ENCODE measurements around the gene MAPK7.
"Not testable (repeated sequence)": the region's sequence is repeated elsewhere in the genome, so short reads cannot be mapped to it uniquely, and the experiment has no call there.

Gene MAPK7

GRCh38 chr17:19343256-19343630 lies 35.1 kb upstream of the MAPK7 start:
- DNase-seq (ENCODE audit: low spot score) = no peak

GRCh38 chr17:19343671-19344151 lies 34.6 kb upstream of the MAPK7 start:
- no peak for DNase-seq (ENCODE audit: low spot score)

DNA sequence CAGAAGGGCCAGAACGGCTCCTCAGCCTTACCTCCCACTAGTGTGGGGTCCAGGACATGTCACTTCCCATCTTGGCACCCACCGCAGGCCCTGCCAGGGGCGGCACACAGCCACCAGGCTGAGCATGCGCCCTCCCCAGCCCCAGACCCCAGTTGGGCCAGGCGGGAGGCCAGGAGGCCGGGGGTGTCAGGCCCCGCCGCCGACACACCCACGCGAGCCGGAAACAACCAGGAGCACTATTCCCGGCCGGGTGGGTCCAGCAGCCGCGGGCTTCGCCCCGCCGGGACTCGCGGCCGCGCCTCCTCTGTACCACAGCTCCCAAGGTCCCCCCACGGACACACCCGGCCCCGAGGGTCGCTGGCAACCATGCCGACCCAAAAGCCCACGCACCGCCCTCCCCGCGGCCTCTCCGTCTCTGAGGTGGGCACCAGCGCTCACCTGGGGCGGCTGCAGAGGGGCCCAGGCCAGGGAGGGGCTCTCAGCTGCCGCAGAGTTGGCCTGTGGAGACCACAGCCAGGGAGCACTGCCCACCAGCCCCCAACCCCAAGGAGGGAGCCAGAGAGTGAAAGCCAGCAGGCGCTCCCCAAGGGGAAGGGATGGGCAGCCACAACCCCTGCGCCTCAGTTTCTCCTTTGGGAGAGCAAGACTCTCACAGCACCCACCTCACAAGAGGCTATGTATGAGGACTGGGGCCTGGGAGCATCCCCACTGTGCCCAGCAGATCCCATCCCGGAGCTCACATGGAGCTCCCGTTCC lies 33.8 kb upstream of the MAPK7 start:
- no peak for DNase-seq (ENCODE audit: low spot score)

DNA sequence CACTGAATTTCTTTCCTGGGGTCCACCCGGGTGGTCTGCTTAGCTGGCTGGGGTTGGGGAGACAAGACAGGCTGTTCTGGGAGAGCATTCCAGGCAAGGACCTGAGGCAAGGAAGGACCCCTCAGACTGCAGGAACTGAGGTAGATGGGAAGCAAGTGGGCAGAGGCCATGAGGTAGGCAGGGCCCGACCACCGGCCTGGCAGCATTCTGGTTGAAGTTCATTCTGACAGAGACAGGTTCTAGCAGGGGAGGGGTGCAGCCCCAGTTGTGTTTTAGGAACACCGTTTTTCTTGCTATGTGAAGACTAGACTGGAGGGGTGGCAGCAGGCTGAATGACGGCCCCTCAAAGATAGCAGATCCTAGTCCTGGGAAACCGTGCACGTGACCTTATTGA lies 33.2 kb upstream of the MAPK7 start:
- DNase-seq (ENCODE audit: low spot score) = no peak

DNA sequence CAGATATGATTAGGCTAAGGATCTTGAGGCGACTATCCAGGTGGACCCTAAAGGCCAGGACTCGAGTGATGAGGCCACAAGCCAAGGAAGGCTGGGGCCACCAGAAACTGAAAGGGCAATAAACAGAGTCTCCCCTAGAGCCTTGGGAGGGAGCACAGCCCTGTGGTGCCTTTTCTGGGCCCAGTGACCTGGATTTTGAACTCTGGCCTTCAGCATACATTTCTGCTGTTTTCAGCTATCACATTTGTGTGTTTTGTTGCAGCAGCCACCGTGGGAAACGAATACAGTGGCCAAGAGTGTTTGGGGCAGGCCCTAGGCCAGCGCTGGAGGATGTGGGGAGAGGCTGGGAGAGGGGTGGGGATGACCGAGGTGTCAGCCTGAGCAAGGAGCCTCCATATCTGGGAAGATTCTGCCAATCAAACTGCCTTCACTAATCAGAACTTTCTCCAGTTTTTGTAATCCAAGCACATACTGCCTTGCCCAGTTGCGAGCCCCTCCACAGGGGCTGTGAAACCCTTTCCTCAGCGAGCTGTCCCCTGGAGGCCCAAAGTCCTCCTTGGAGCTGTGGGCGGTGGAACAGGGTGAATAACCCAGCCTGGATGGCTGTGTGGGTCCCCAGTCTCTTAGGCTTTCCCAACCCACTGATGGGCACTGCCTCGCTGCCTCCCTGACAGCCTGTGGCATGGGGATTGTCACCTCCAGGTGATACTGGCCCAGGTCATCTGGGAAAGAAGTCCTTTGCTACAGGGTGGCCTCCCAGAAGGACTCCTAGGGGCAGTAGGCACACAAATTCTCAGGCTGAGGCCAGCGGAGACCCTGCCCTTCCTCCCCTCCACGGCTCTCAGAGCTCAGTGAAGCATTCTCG lies 32.6 kb upstream of the MAPK7 start:
- DNase-seq (ENCODE audit: low spot score) = no peak

- DNase-seq (ENCODE audit: low spot score) = no peak
Observed at GRCh38 chr17:19346351-19347255, 31.7 kb upstream of the MAPK7 start.

- no peak for DNase-seq (ENCODE audit: low spot score)
Observed at GRCh38 chr17:19347323-19348080, 30.8 kb upstream of the MAPK7 start.

DNA sequence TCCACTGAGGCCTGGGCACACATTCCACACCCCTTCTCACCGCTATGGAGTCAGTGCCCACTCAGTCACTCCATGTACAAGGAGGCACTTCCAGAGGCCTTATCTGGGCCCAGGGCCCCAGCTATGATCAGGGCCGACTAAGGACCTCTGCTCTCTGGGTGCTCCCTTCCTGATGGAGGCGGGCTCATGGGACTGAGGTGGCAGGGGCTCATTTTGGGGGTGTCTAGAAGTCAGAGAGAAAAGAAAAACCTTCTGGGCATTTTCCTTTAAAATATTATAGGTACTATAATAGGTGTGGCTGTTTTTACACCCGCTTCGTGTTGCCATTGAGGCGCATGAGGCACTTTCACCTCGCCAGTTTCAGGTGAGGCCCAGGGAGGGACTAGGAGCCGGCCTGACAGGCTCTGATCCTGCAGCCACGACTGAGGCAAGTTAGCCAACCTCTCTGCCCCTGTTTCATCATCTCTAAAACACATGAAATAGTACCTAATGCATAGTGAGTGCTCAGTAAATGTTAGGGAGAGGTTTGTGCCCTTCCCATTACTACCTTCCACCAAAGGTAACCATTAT lies 30.1 kb upstream of the MAPK7 start:
- no peak for DNase-seq (ENCODE audit: low spot score)

DNA sequence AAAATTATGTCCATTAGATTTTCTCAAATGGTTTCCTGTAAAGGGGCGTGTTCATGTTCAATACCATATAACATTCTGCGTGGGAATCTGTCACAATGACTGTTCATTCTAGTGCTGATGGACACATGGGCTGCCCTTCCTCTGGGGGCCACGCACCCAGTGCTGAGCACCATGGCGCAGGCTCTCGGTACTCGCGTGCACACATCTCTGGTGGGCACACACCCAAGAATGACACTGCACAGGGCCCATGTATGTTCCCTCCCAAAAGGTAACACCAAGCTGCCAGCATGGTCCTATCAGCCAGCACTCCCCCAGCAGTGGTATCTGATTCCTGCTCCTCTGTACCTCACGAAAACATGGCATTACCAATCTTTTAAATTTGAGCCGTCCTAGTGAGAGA lies 29.5 kb upstream of the MAPK7 start:
- no peak for DNase-seq (ENCODE audit: low spot score)

- not testable (repeated sequence) for DNase-seq (ENCODE audit: low spot score)
Observed at GRCh38 chr17:19353401-19353800, 24.9 kb upstream of the MAPK7 start.

DNA sequence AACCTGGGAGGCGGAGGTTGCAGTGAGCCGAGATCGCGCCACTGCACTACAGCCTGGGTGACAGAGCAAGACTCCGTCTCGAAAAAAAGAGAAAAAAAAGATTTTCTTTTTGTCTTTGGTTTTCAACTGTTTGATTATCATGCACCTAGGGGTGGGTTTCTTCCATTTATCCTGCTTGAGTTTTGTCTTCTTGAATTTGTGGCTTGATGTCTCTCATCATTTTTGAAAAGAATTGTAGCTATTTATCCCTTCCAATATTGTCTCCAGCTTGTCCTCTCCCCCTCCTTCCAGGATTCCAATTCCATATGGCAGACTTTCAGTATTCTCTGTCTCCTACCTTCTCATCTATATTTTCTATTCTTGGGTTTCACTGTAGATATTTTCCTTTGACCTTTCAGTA lies 23.6 kb upstream of the MAPK7 start:
- DNase-seq (ENCODE audit: low spot score) = no peak

- no peak for DNase-seq (ENCODE audit: low spot score)
Observed at GRCh38 chr17:19357351-19357750, 20.9 kb upstream of the MAPK7 start.

DNA sequence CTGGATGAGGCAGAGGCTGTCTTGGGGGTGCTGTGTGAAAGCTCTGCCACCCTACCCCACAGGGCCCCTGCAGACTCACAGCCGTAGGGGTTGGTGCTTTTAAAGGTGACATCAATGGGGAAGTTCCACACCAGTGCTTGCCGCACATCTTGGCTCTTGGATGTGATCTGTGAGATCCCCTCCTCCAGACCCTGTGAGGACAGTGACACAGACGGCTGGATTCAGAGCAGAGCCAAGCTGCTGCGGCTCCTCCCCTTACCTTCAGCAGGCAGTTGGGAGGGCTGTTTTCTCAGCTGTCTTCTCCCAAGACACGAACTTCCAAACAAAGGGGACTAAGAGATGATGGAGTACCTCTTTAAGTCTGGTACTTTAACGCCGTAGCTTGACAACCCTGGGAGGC lies 20.5 kb upstream of the MAPK7 start:
- DNase-seq (ENCODE audit: low spot score) = no peak

GRCh38 chr17:19359151-19359550 lies 19.1 kb upstream of the MAPK7 start:
- no peak for DNase-seq (ENCODE audit: low spot score)

- DNase-seq (ENCODE audit: low spot score) = no peak
Observed at GRCh38 chr17:19359856-19360255, 18.4 kb upstream of the MAPK7 start.

DNA sequence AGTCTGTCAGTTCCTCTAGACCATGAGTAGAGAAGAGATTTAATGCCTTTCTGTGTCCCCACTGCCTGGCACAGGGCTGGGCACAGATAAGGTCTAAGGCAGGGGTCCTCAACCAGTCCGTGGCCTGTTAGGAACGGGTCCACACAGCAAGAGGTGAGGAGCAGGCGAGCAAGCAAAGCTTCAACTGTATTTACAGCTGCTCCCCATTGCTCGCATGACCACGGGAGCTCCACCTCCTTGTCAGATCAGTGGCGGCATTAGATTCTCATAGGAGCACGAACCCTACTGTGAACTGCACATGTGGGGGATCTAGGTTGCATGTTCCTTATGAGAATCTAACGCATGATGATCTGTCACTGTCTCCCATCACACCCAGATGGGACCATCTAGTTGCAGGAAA lies 17.5 kb upstream of the MAPK7 start:
- DNase-seq (ENCODE audit: low spot score) = no peak

DNA sequence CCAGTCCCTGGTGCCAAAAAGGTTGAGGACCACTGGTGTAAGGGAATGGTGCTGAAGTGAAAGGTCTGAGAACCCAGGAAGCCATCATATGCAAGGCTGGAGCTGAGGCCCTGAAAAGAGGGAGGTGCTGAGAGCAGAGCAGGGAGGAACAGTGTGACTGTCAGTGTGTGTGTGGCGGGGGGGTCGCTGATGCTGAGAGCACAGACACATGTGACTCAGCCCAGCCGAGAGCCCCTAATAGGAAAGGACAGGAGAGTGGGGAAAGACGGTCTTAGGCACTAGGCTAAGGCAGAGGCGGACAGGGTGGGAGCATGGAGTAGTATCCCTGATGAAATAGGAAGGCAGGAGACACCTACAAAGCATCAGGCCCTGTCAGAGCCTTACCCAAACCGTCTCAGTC lies 17.0 kb upstream of the MAPK7 start:
- no peak for DNase-seq (ENCODE audit: low spot score)

GRCh38 chr17:19361944-19362276 lies 16.4 kb upstream of the MAPK7 start:
- no peak for DNase-seq (ENCODE audit: low spot score)

- DNase-seq (ENCODE audit: low spot score) = peak; percentile 98
Observed at GRCh38 chr17:19362277-19363113, 15.8 kb upstream of the MAPK7 start, which contains the start of gene B9D1. Gene B9D1, minus strand, starts transcription at chr17:19362723. Its CDS starts 154 bp downstream, at chr17:19362569.

- no peak for DNase-seq (ENCODE audit: low spot score)
Observed at GRCh38 chr17:19363114-19363438, 15.2 kb upstream of the MAPK7 start.
